Activated gamma-delta T cell (primary cell): Measurements from ENCODE around the gene CTSW.

ENCODE experiments used
- DNase-seq: peaks from one replicate; lab custom pipeline; 2025; lab: John Stamatoyannopoulos, UW

Gene CTSW

DNA sequence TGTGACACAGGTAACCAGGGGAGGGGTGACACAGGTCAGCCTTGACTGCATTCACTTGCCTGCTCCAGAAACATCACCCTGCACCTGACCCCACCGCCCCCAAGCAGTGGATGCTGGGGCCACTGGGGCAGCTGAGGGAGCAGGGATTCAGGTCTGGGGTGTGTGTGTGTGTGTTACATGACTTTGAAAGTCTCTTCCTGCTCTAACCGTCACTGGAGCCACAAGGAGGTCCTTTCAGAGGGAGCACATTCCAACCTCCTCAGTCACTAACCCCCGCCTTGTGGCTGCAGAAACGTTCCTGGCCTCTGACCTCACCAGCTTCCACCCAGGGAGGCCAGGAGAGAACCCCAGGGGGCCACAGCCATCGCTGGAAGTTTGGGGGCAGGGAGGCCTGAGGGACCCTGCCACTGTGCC lies 23.4 kb downstream of the CTSW start:
- no peak for DNase-seq

- DNase-seq, result no peak
These were observed 24.1 kb downstream of the CTSW start for GRCh38 chr11:65903715-65904114.

- DNase-seq, result no peak
These were observed 27.0 kb downstream of the CTSW start for GRCh38 chr11:65906602-65907001.

GRCh38 chr11:65907878-65908277 lies 28.2 kb downstream of the CTSW start:
- DNase-seq, result no peak

GRCh38 chr11:65911682-65912568 lies 32.3 kb downstream of the CTSW start:
- DNase-seq, result no peak

- no peak for DNase-seq
These were observed 33.2 kb downstream of the CTSW start for GRCh38 chr11:65912845-65913244.

GRCh38 chr11:65915101-65915820 lies 35.6 kb downstream of the CTSW start:
- no peak for DNase-seq

DNA sequence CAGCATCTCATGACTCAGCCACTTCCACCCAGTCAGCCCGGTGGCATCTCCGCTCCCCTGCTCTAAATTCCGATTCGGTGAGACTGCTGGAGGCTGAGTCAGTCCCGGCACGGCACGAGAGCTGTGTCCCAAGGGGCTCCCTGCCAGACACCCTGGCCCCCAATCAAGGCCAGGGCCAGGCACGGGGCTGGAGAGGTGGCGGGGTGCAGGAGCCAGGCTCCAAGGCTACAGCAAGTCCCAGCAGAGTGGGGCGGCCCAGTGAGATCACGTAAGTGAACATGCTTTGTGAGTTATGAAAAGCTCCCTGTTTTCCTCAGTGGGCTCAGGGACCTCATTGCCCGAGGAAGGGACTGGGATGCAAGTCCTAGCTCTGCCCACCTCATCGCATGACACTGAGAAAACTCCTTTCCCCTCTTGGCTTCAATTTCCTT lies 36.2 kb downstream of the CTSW start:
- DNase-seq, result no peak

- no peak for DNase-seq
These were observed 36.8 kb downstream of the CTSW start for GRCh38 chr11:65916391-65916790.

DNA sequence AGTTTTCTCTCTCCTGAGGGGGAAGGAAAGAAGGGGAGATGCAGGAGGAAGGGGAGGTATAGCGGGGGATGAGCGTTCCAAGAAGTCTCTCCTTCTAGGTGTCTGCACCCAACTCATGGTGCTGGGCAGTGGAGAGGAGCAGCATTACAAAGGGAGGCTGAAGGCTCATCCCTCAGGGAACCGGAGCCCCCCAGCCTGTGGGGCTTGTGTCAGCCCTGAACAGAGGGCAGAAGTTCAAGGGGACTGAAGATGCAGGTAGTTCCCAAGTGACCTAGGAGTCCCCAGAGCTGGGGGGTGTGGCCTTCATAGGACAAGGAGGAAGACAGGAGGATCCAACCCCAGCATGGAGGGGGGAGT lies 37.4 kb downstream of the CTSW start:
- DNase-seq, result no peak

- DNase-seq, result no peak
These were observed 38.0 kb downstream of the CTSW start for GRCh38 chr11:65917434-65918210.

DNA sequence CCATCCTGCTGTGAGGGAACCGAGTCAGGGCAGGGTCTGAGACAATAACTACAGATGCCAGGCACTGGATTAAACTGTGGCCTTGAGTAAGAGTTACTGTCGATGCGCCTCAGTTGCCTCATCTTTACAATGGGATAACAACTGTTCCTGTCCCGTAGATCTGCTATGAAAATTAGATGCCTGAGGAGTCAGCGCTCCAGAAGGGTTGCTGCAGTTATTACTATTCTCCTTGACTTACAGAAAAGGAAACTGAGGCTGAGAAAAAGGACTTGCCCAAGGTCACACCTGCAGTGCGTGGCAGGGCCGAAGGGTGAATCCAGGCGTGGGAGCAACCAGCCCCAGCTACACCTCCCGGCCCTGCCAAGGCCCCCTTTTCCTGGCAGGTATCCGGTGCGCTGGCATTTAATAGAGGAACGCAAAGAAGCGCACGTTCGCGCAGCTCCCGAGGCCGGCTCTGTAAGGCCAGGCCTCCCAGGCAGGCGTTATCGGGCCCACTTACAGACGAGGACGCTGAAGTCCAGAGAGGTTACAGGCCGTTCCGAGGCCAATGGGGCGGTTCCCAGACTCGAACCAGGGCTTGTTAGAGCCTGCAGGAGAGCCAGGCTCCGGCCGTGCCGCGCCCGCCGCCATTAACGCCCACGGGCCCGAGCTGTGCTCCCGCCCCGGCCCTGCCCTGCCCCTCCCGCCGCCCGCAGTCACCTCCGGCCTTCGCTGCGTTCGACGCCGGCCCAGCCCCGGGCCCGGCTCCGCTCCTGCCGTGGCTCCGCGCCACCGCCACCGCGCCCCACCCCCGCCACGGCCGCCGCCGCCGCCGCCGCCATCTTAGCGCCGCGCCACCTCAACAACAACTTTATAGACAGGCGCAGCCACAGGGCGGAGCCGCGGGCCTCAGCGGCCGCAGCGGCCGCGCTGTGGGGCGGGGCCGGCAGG lies 38.8 kb downstream of the CTSW start, which contains the start of gene C11orf68:
Gene C11orf68 (minus strand): TSS at position 852 of the 930 bp plus-strand sequence. CDS start 31 bp downstream, at position 821.
- DNase-seq, result no peak

GRCh38 chr11:65919141-65919572 lies 39.5 kb downstream of the CTSW start, which contains the start of gene DRAP1:
Gene DRAP1 (plus strand): TSS chr11:65919426. CDS start chr11:65919502, 76 bp downstream.
- peak; percentile 100 for DNase-seq

GRCh38 chr11:65919573-65920371 lies 40.1 kb downstream of the CTSW start:
- DNase-seq, result peak; percentile 66

- no peak for DNase-seq
These were observed 40.8 kb downstream of the CTSW start for GRCh38 chr11:65920372-65920802.

DNA sequence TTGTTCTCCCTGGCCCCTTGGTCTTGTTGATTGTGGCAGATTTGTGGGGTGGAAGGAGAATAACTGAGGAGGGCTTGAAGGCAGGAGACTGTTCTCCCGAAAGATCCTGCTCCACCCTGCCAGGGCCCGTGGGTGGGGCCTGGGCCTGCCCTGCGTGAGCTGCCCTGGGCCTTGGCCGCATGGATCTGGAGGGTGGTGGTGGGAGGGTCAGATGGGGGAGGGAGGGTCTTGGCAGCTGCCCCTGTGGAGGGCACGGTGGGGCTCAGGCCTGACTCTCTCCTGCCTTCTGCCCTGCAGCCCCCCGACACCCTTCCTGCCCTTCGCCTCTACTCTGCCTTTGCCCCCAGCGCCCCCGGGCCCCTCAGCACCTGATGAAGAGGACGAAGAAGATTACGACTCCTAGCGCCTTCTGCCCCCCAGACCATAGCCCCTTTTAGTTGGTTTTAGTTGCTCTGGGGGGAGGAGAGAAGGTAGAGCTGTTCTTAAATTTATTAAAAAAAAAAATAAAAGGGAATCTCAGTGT lies 41.5 kb downstream of the CTSW start:
- no peak for DNase-seq

GRCh38 chr11:65921876-65922275 lies 42.2 kb downstream of the CTSW start:
- no peak for DNase-seq

DNA sequence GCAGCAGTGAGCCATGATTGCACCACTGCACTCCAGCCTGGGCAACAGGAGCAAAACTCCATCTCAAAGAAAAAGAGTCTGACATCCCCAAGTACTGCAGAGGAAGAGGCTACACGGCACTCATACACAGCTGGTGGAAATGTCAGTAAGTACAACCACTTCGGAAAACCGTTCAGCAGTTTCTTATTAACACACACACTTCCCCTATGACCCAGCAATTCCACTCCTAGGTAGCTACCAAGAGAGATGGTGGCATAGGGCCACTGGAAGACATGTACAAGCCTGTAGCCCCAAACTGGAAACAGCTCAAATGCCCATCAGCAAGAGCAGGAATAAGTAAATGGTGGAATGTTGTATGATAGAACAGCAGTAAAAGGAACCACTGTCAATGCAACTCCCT lies 42.9 kb downstream of the CTSW start:
- DNase-seq, result no peak

GRCh38 chr11:65925397-65925796 lies 45.8 kb downstream of the CTSW start:
- no peak for DNase-seq

DNA sequence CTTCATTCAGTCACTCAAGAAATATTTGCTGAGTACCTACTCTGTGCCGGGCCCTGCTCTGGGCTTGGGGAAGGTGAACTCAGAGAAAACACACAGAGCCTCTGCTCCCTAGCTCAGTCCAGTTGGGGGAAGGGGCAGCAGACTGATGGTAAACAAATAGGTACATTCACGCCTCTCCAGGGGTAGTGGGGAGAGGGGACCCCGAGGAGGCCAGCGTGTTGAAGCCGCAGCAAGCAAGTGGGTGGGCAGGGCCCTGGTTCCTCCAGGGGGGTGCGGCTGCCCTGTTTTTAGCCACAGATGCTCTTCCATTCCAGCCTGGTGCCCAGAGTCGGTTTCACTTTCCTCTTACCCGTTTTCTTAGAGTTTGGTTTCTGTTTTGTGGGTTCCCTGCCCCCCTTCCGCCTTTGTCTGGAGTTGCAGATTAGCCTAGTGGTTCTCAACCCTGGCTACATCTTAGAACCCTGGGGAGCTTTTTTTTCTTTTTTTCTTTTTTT lies 48.3 kb downstream of the CTSW start:
- DNase-seq, result no peak
